ENCODE results near the gene ZRSR2. TPM values are rescaled to one million over a fixed set of nuclear protein-coding genes. Genes with fewer than 3 reads are reported as not detected.

Gene ZRSR2
- total RNA-seq, 1 experiment from 2014 or later, result 3.0 TPM

DNA sequence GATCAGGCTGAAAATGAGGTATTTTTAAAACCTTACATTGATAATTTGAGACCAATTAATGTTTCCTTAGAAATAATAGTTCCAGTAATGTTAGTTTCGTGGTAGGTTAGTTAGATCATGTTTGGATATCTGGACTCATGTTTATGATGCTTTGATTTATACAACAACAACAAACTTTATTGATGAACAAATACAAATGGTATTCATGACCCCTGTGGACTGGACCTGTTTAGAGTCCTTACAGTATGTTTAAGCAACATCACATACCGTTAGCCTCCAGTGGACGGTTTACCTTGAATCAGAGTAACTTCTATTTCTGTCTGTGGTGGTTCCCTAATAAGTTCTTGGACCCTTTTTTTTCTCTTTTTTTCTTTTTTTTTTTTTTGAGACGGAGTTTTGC is 18.0 kb downstream of the ZRSR2 start:
- ChIA-PET POLR2A (no interaction called here), CTCF (no interaction called here)
- DNase-seq (ENCODE audit: low read depth, low spot score), result no peak
- in situ Hi-C loops (cut with HindIII; ENCODE audit: low pct_unique_long_range_greater_than_20kb, low sequenced_read_pairs) (no loop called here), intact Hi-C loops (cut with micrococcal nuclease; ENCODE audit: unreplicated experiment) (no loop called here)
- H3K36me3 ChIP-seq (ENCODE audit: control insufficient read depth, insufficient read depth, low read length), result no peaks in the 10 kb centered on the region
- no peaks in the 10 kb centered on the region for H3K9me3 ChIP-seq (ENCODE audit: control insufficient read depth, insufficient read depth, low read depth, low read length)
- BruUV-seq (replicated peaks), result no TSS peak
- no peaks in the 10 kb centered on the region for H3K4me1 ChIP-seq (ENCODE audit: control insufficient read depth, insufficient read depth, low read length)
- no peaks in the 10 kb centered on the region for H3K27me3 ChIP-seq (ENCODE audit: control insufficient read depth, insufficient read depth, low read length)
- no peak for ATAC-seq
- H3K4me3 ChIP-seq (ENCODE audit: low read depth in 2 of 2, low read length in 2 of 2), result no peak overlapping the region
- TF ChIP-seq REST (IDR thresholded peaks at IDR 0.05; ENCODE audit: insufficient read depth in 1 of 2, low read depth in 2 of 2, low read length in 1 of 2) (no peak), CTCF (IDR thresholded peaks at IDR 0.05) (no peak), SIN3A (IDR thresholded peaks at IDR 0.05; ENCODE audit: borderline replicate concordance, insufficient read depth, low read depth, low read length) (no peak), POLR2AphosphoS5 (IDR thresholded peaks at IDR 0.05; ENCODE audit: low read depth, low read length) (no peak), TCF7L2 (IDR thresholded peaks at IDR 0.05; ENCODE audit: low read depth, low read length) (no peak)
- no peak overlapping the region for H3K27ac ChIP-seq (ENCODE audit: low read length)

DNA sequence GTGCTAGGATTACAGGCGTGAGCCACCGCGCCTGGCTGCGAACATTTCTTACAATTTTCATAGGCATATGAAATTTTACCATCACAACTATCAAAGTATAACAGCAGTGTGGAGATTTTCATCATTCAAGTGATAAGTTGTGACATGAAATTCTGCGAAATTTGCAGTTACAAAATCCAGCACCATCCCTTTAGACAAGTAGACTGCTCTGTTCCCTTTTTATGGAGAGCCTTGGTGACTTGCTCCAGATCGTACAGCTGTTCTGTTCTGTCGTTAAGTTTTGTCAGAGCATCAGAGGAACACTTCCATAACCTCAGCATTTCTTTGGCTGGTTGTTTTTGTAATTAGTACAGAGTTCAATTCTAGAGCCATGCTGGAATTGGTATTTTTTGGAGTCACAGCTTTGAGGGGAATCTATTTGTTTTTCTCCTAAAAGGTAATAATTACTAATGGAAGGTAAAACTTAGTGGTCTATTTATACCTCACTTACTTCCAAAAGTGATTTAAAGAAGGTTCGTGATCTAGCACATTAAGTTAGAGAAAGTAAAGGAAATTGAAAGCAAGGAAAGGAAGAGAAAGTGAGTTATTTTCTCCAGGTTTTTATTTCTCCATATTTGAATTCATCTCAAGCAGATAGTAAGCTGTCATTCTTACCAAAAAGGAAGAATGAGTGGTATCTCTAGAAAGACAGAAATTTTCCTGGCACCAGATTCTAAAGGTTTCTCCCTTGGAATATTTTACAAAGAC is 22.1 kb downstream of the ZRSR2 start:
- ChIA-PET POLR2A (no interaction called here), CTCF (no interaction called here)
- Histone ChIP-seq H3K4me3 (ENCODE audit: low read depth in 2 of 2, low read length in 2 of 2) (no peak overlapping the region), H3K27ac (ENCODE audit: low read length) (no peak overlapping the region), H3K27me3 (ENCODE audit: control insufficient read depth, insufficient read depth, low read length) (no peaks in the 10 kb centered on the region), H3K4me1 (ENCODE audit: control insufficient read depth, insufficient read depth, low read length) (no peaks in the 10 kb centered on the region), H3K36me3 (ENCODE audit: control insufficient read depth, insufficient read depth, low read length) (no peaks in the 10 kb centered on the region), H3K9me3 (ENCODE audit: control insufficient read depth, insufficient read depth, low read depth, low read length) (no peaks in the 10 kb centered on the region)
- TF ChIP-seq REST (IDR thresholded peaks at IDR 0.05; ENCODE audit: insufficient read depth in 1 of 2, low read depth in 2 of 2, low read length in 1 of 2) (no peak), POLR2AphosphoS5 (IDR thresholded peaks at IDR 0.05; ENCODE audit: low read depth, low read length) (no peak), CTCF (IDR thresholded peaks at IDR 0.05) (no peak), SIN3A (IDR thresholded peaks at IDR 0.05; ENCODE audit: borderline replicate concordance, insufficient read depth, low read depth, low read length) (no peak), TCF7L2 (IDR thresholded peaks at IDR 0.05; ENCODE audit: low read depth, low read length) (no peak)
- no TSS peak for BruUV-seq (replicated peaks)
- in situ Hi-C loops (cut with HindIII; ENCODE audit: low pct_unique_long_range_greater_than_20kb, low sequenced_read_pairs), result no loop called here
- intact Hi-C loops (cut with micrococcal nuclease; ENCODE audit: unreplicated experiment), result no loop called here
- ATAC-seq (no peak), DNase-seq (ENCODE audit: low read depth, low spot score) (no peak)
